Mammary epithelial cell (primary cell): ENCODE results near the gene NCOA1.

ENCODE experiments used
- CTCF ChIP-seq, 2 donors: IDR thresholded peaks in 1 of 2; conservative IDR thresholded peaks in 1 of 2; 2 replicates each; pipeline ENCODE4 v1.5.1; 2011 to 2012; ENCODE audit warnings: inconsistent platforms in 2 of 2, low read length in 2 of 2, mild to moderate bottlenecking in 2 of 2, control low read depth in 1 of 2, low read depth in 1 of 2; ENCODE audit not compliant: insufficient read depth in 1 of 2; ENCODE audit errors: extremely low read depth in 1 of 2
- EZH2 ChIP-seq: IDR thresholded peaks from 2 replicates; pipeline ENCODE4 v1.6.1; 2012; ENCODE audit warnings: low read length, inconsistent platforms, borderline replicate concordance

DNA sequence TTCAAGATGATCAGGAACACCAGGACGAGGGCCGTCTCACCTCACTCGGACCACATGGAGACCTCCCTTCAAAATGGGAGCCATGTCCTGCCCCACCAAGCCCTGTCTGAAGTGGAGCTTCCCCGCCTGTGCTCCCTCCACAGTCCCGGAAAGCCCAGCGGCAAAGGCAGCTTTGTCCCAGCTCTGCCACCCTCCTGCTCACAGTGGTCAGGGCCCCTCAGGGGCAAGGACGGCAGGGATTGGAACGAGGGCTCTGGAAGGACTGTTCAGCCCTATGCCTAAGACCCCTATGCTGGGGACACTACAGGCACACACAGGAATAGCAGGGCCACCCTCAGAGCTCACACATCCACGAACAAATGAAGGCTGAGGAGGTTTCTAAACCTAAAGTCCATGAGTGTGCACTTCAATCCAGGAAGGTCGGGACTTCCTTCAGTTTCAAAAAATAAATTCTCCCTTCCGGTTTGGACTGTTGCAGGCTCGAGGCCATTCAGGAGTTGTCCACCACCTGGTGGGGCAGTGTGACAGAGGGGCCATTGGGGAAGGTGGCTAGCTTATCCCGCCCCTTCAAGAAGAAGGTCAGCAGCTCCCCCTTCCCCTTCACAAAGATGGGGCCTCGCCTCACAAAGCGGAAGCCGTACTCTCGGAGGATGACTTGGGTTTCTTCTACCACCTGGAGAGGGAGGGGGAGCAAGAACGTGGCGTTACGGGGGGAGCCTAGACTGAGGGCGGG lies 328.6 kb downstream of the NCOA1 start:
- TF ChIP-seq CTCF (conservative IDR thresholded peaks at IDR 0.05 in 1 of 2, IDR thresholded peaks at IDR 0.05 in 1 of 2; ENCODE audit: extremely low read depth in 1 of 2, insufficient read depth in 1 of 2, low read depth in 1 of 2, low read length in 2 of 2) (no peak), EZH2 (no peak)
